H1 (cell line): ENCODE data around the gene FGFRL1. TPM values are rescaled to one million over a fixed set of nuclear protein-coding genes. Genes with fewer than 3 reads are reported as not detected.

Source experiments
- ATF3 ChIP-seq: IDR thresholded peaks from 2 replicates; pipeline ENCODE4 v1.6.1; 2011; ENCODE audit warnings: low read depth, mild to moderate bottlenecking, low read length; ENCODE audit not compliant: insufficient read depth
- BACH1 ChIP-seq: IDR thresholded peaks from 2 replicates; pipeline ENCODE4 v1.6.1; 2012; ENCODE audit warnings: low read length, improper control_type of control experiment
- BRCA1 ChIP-seq: IDR thresholded peaks from 2 replicates; pipeline ENCODE4 v1.6.1; 2012; ENCODE audit warnings: low read depth, low read length, improper control_type of control experiment
- CEBPB ChIP-seq: IDR thresholded peaks from 2 replicates; pipeline ENCODE4 v1.6.1; 2012; ENCODE audit warnings: low read depth, low read length
- E2F6 ChIP-seq: IDR thresholded peaks from 2 replicates; pipeline ENCODE4 v1.6.1; 2012; ENCODE audit warnings: inconsistent platforms
- HDAC6 ChIP-seq: IDR thresholded peaks from one replicate; pipeline ENCODE4 v1.7.1; 2012; ENCODE audit warnings: low read depth, mild to moderate bottlenecking, inconsistent platforms, low read length, moderate library complexity
- JUN ChIP-seq: IDR thresholded peaks from 2 replicates; pipeline ENCODE4 v1.6.1; 2011; ENCODE audit warnings: low read depth, mild to moderate bottlenecking, improper control_type of control experiment, low read length
- JUND ChIP-seq: IDR thresholded peaks from 2 replicates; pipeline ENCODE4 v1.6.1; 2011; ENCODE audit warnings: mild to moderate bottlenecking, improper control_type of control experiment, low read length
- MAFK ChIP-seq: IDR thresholded peaks from 2 replicates; pipeline ENCODE4 v1.6.1; 2012; ENCODE audit warnings: low read depth, mild to moderate bottlenecking, improper control_type of control experiment, low read length
- MAX ChIP-seq: IDR thresholded peaks from 2 replicates; pipeline ENCODE4 v1.6.1; 2012; ENCODE audit warnings: inconsistent platforms
- PHF8 ChIP-seq: fragments of 200-600 bp; sonication (generic); conservative IDR thresholded peaks from 2 replicates; pipeline ENCODE4 v1.7.1; 2012; ENCODE audit warnings: low read depth, mild to moderate bottlenecking, inconsistent platforms, low read length, moderate library complexity
- POLR2A ChIP-seq, 2 experiments: IDR thresholded peaks; 1 replicate in 1 of 2; 2 replicates in 1 of 2; pipeline ENCODE4 v1.6.1; 2011; ENCODE audit warnings: low read depth in 2 of 2, low read length in 2 of 2, mild to moderate bottlenecking in 2 of 2; ENCODE audit errors: control extremely low read depth in 1 of 2
- SIRT6 ChIP-seq: IDR thresholded peaks from one replicate; pipeline ENCODE4 v1.7.1; 2012; ENCODE audit warnings: low read length, inconsistent platforms
- SP1 ChIP-seq: IDR thresholded peaks from 2 replicates; pipeline ENCODE4 v1.6.1; 2011; ENCODE audit warnings: low read depth, low read length
- SP4 ChIP-seq: IDR thresholded peaks from 2 replicates; pipeline ENCODE4 v1.6.1; 2012; ENCODE audit warnings: low read length, inconsistent platforms
- SRF ChIP-seq: IDR thresholded peaks from 2 replicates; pipeline ENCODE4 v1.6.1; 2011; ENCODE audit warnings: mild to moderate bottlenecking, low read depth, low read length, moderate library complexity
- TAF1 ChIP-seq: IDR thresholded peaks from 2 replicates; pipeline ENCODE4 v1.6.1; 2011; ENCODE audit warnings: mild to moderate bottlenecking, low read depth, low read length
- TBP ChIP-seq: IDR thresholded peaks from 2 replicates; pipeline ENCODE4 v1.6.1; 2011; ENCODE audit warnings: low read depth, low read length, improper control_type of control experiment
- TCF12 ChIP-seq: IDR thresholded peaks from 2 replicates; pipeline ENCODE4 v1.6.1; 2011; ENCODE audit warnings: low read depth, mild to moderate bottlenecking, low read length
- TEAD4 ChIP-seq: IDR thresholded peaks from 2 replicates; pipeline ENCODE4 v1.6.1; 2012; ENCODE audit warnings: low read depth, low read length, inconsistent platforms, mixed read lengths
- YY1 ChIP-seq: IDR thresholded peaks from 2 replicates; pipeline ENCODE4 v1.6.1; 2011; ENCODE audit warnings: low read depth, mild to moderate bottlenecking, low read length
- polyA plus RNA-seq, 7 experiments: library from polyadenylated mRNA; depleted of rRNA in 3 of 7; stranded (reverse) in 5 of 7; unstranded in 2 of 7; fragments of >200 nt in 5 of 7; fragments of 200-250 nt in 2 of 7; gene quantifications; 1 replicate in 5 of 7; 2 replicates in 1 of 7; 4 replicates in 1 of 7; pipeline versions ENCODE4 v1.2.1 to v1.2.3, GENCODE V29; 2011 to 2013; ENCODE audit warnings: missing spikeins in 2 of 7, mixed read lengths in 2 of 7
- total RNA-seq: library from RNA; stranded (reverse); fragmentation: NEBNext Ultra II Directional; extraction: Animal tissue kit (Norgen Biotek cat#: 25700); gene quantifications from 2 replicates; pipeline ENCODE4 v1.2.1, GENCODE V29; 2021

FGFRL1 gene
- total and polyA plus RNA-seq, 2 of the 8 experiments (the other 6 are each of a cell fraction or from before 2014, with no cell fraction given), result 18.9 to 34.6 TPM

GRCh38 chr4:1043651-1044468 lies 32.4 kb downstream of the FGFRL1 start (continued):
- no peak for TF ChIP-seq SIRT6
- peak; percentile 92 for TF ChIP-seq BACH1
- TF ChIP-seq PHF8, result no peak
- TF ChIP-seq E2F6, result peak; percentile 60; the same call in 1 of the 2 replicates
- peak; percentile 88 for TF ChIP-seq ATF3
- no peak for TF ChIP-seq BRCA1
- no peak for TF ChIP-seq POLR2A (IDR thresholded peaks at IDR 0.05; ENCODE audit: control extremely low read depth in 1 of 2, low read depth in 2 of 2, low read length in 2 of 2)
- no peak for TF ChIP-seq TAF1
- no peak for TF ChIP-seq TBP
- no peak for TF ChIP-seq SRF
- peak; percentile 75; the same call in 1 of the 2 replicates for TF ChIP-seq MAFK
- peak; percentile 96 for TF ChIP-seq JUND
- TF ChIP-seq MAX, result peak; percentile 85
- TF ChIP-seq HDAC6, result no peak
- TF ChIP-seq CEBPB, result peak; percentile 92
- TF ChIP-seq TCF12, result no peak
- TF ChIP-seq SP4, result no peak
- TF ChIP-seq TEAD4, result no peak
- TF ChIP-seq YY1, result no peak
- no peak for TF ChIP-seq SP1
- TF ChIP-seq JUN, result peak; percentile 90; the same call in 1 of the 2 replicates
